HG03060 (cell line): Measurements from ENCODE around the gene FBXL7.

Experiments used
- ATAC-seq: cut with Tn5 transposase; IDR thresholded peaks from one replicate; pipeline ENCODE4 v1.9.1; 2021; ENCODE audit warnings: low read depth, moderate number of reproducible peaks; ENCODE audit not compliant: unreplicated experiment

FBXL7 gene

GRCh38 chr5:15959370-15960164 lies 459.6 kb downstream of the FBXL7 start:
- ATAC-seq, result no peak

- ATAC-seq, result no peak
Measured at GRCh38 chr5:15966066-15966640, 466.2 kb downstream of the FBXL7 start.

- ATAC-seq, result no peak
Measured at GRCh38 chr5:15966651-15967050, 466.7 kb downstream of the FBXL7 start.

GRCh38 chr5:15968993-15969392 lies 469.0 kb downstream of the FBXL7 start:
- no peak for ATAC-seq

- ATAC-seq, result no peak
Measured at GRCh38 chr5:15977851-15978250, 477.9 kb downstream of the FBXL7 start.

GRCh38 chr5:15980835-15981234 lies 480.9 kb downstream of the FBXL7 start:
- no peak for ATAC-seq

GRCh38 chr5:15983392-15983791 lies 483.4 kb downstream of the FBXL7 start:
- no peak for ATAC-seq
